Heart left ventricle (tissue), 16 donors: ENCODE data around the gene AP1S2. TPM values are rescaled to one million over a fixed set of nuclear protein-coding genes. Genes with fewer than 3 reads are reported as not detected.
A peak's percentile ranks its signal among the peaks of the same experiment; 100 is the strongest.

Experiments
- ATAC-seq, 4 donors: fragments of 200-7000 bp; cut with Tn5 transposase; one replicate each; pipeline ENCODE4 v1.9.1; 2020 to 2022; ENCODE audit warnings: moderate library complexity in 4 of 4, mild to moderate bottlenecking in 3 of 4, moderate number of reproducible peaks in 1 of 4
- DNase-seq, 5 donors: peaks; one replicate each; pipeline ENCODE4 v3.0.0-alpha.2; 2020
- H3K27ac ChIP-seq, 12 donors: fragments of 200-600 bp; sonication (generic) in 4 of 12; one replicate each; pipeline versions ENCODE4 v1.5.0 to v1.8.0; 2016 to 2022; ENCODE audit warnings: mild to moderate bottlenecking in 2 of 12
- H3K27me3 ChIP-seq, 9 donors: fragments of 200-600 bp; sonication (generic) in 2 of 9; one replicate each; pipeline versions ENCODE4 v1.5.1 to v1.8.0; 2016 to 2022; ENCODE audit warnings: mild to moderate bottlenecking in 3 of 9
- H3K36me3 ChIP-seq, 9 donors: fragments of 200-600 bp; sonication (generic) in 2 of 9; one replicate each; pipeline versions ENCODE4 v1.5.0 to v1.8.0; 2018 to 2022; ENCODE audit warnings: mild to moderate bottlenecking in 2 of 9
- H3K4me1 ChIP-seq, 12 donors: fragments of 200-600 bp; sonication (generic) in 4 of 12; one replicate each; pipeline versions ENCODE4 v1.5.0 to v1.8.0; 2016 to 2022; ENCODE audit warnings: mild to moderate bottlenecking in 3 of 12
- H3K4me3 ChIP-seq, 12 donors: fragments of 200-600 bp; sonication (generic) in 4 of 12; one replicate each; pipeline versions ENCODE4 v1.5.0 to v1.8.0; 2017 to 2022; ENCODE audit warnings: mild to moderate bottlenecking in 9 of 12, moderate library complexity in 4 of 12
- H3K9me3 ChIP-seq, 12 donors: fragments of 200-600 bp; sonication (generic) in 4 of 12; one replicate each; pipeline versions ENCODE4 v1.5.0 to v1.8.0; 2016 to 2022; ENCODE audit warnings: mild to moderate bottlenecking in 1 of 12
- CTCF ChIP-seq, 12 donors: fragments of 200-600 bp; sonication (generic) in 4 of 12; IDR thresholded peaks; one replicate each; pipeline versions ENCODE4 v1.5.0 to v1.8.0; 2018 to 2022; ENCODE audit warnings: antibody characterized with exemption in 12 of 12, mild to moderate bottlenecking in 5 of 12
- POLR2A ChIP-seq, 2 donors: fragments of 450-650 bp; IDR thresholded peaks; one replicate each; pipeline ENCODE4 v1.6.1; 2017; ENCODE audit warnings: antibody characterized with exemption in 2 of 2, mild to moderate bottlenecking in 2 of 2, moderate library complexity in 2 of 2
- WGBS, 4 donors: extraction: QIAGEN DNeasy Blood & Tissue Kit in 2 of 4; methylation state at CpG; one replicate each; pipeline versions ENCODE4 v1.1.5 to v1.1.7; 2013 to 2018; 5-methylcytosine and 5-hydroxymethylcytosine counted together
- intact Hi-C, 10 donors: fragments of 100-400 bp; cut with DNase I; formaldehyde crosslinking; loops; one replicate each; pipeline versions ENCODE4 v1.11.1 to v1.14.2; 2022
- polyA plus RNA-seq, 2 donors: library from polyadenylated mRNA; stranded (reverse); fragments of 200-250 nt; gene quantifications; one replicate each; pipeline ENCODE4 v1.2.3, GENCODE V29; 2013
- total RNA-seq, 9 donors: library from RNA; depleted of rRNA in 2 of 9; stranded (reverse); fragments of >200 nt in 2 of 9; fragmentation: NEBNext Ultra II Directional in 3 of 9; extraction: Animal tissue kit (Norgen Biotek cat#: 25700) in 3 of 9; gene quantifications; one replicate each; pipeline versions ENCODE4 v1.1.0 to v1.2.4, GENCODE V29; 2016 to 2023
- donor health status: ischemic (EF 13 %, LVEDD 7.1; RV severe dilation, severe dysfunction).
- donor health status: healthy with polysubstance abuse.
- donor health status: DM: no; HTN: yes; CAD: no.
- donor health status: DM: no; HTN: no; CAD: no.
- donor health status: ischemic (EF 25% LVEDD 6.9; RV normal size, moderate dysfunction).
- donor health status: ischemic (EF 25% LVEDD 5.7; RV mildly dilated, moderate dysfunction).
- donor health status: healthy.
- donor health status: DM: yes; HTN: yes; CAD: no.
- donor health status: ischemic (EF 35%, LVEDD 5.7; RV mildly dilated, moderate dysfunction).
- donor health status: nonischemic (EF 11% LVEDD 7.7; RV severe dilation, severe dysfunction).
- donor health status: DM: yes; HTN: yes; CAD: no.
- donor health status: PGD.
- donor health status: ischemic (EF 29% LVEDD 5.4; RV normal size, mild dysfunction).
- donor health status: nonischemic (EF 23%, LVEDD 6.1; RV moderate dilation, normal function).

Gene AP1S2
- total and polyA plus RNA-seq, 11 donors, result 67.4 to 267 (median 136) TPM

DNA sequence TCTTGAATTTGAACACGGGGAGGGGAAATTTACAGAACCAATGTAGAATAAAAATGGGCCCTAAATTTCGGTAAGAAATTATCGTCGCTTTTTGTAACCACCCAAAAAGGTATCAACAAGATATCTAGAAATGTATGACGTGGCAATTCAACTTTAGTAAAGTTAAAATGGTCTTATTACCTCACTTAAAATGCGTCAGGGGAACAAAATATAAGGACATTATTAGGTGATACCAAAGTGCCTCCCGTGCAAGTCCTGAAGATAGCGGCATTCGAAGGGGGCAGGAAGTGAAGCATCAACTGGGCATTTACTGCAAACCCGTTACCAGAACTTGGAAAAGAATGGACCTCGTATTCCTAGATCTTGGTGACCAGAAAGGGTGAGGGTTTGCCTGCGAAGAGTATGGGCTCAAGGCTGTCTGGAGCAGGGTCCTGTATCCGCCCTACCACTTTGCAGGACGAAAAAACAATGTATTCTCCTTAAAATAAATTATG, 980 bp downstream of the AP1S2 start:
- H3K9me3 ChIP-seq, result no peaks in the 10 kb centered on the region
- peak overlapping the region; percentile 53 to 94 (median 78) for H3K4me3 ChIP-seq
- ATAC-seq (no peak), DNase-seq (no peak)
- H3K36me3 ChIP-seq, result peaks cover 0 to 16% (median 0%) of the 10 kb centered on the region in 9 donors
- H3K4me1 ChIP-seq, result peaks cover 0 to 48% (median 8%) of the 10 kb centered on the region in 12 donors
- H3K27me3 ChIP-seq, result peaks cover 0 to 39% (median 0%) of the 10 kb centered on the region in 9 donors
- TF ChIP-seq CTCF (IDR thresholded peaks at IDR 0.05) (no peak), POLR2A (IDR thresholded peaks at IDR 0.05) (no peak)
- intact Hi-C loops, result loop anchor here in 5 of 10 donors (2.0 to 10.0 kb wide), 5 partner anchors 59 to 169 kb away; partner anchors contain the start of gene ZRSR2 (in 1 of the 5)
- H3K27ac ChIP-seq, result peak overlapping the region; percentile 85 to 98 (median 92)
- 8 to 13% (median 9%) methylated on average over 14 of the region's 14 CpGs for WGBS, 4 donors

GRCh38 chrX:15849555-15849954, 5.1 kb downstream of the AP1S2 start:
- WGBS, 4 donors, result 31 to 46% (median 36%) methylated on average over 5 of the region's 5 CpGs
- intact Hi-C loops, result no loop called here
- H3K4me1 ChIP-seq, result peaks cover 0 to 33% (median 4%) of the 10 kb centered on the region in 12 donors

GRCh38 chrX:15848576-15848975, 6.0 kb downstream of the AP1S2 start:
- no peak for DNase-seq
- H3K27ac ChIP-seq, result peak overlapping the region in 11 of 12 donors; percentile 50 to 82 (median 73)
- ATAC-seq, result peak; percentile 51 to 87 (median 78)
- peaks cover 0 to 37% (median 0%) of the 10 kb centered on the region in 9 donors for H3K27me3 ChIP-seq
- peaks cover 0 to 24% (median 4%) of the 10 kb centered on the region in 12 donors for H3K4me1 ChIP-seq
- peaks cover 0 to 55% (median 19%) of the 10 kb centered on the region in 9 donors for H3K36me3 ChIP-seq
- no peak for TF ChIP-seq CTCF (IDR thresholded peaks at IDR 0.05)
- H3K9me3 ChIP-seq, result no peaks in the 10 kb centered on the region
- intact Hi-C loops, result no loop called here
- H3K4me3 ChIP-seq, result peak overlapping the region in 1 of 12 donors; percentile 5
- WGBS, 4 donors, result 37 to 52% (median 47%) methylated on average over 1 of the region's 1 CpG

More at GRCh38 chrX:15849555-15849954, 5.1 kb downstream of the AP1S2 start:
- peaks cover 0 to 45% (median 10%) of the 10 kb centered on the region in 9 donors for H3K36me3 ChIP-seq
- no peak for DNase-seq
- peak in 8 of 12 donors; percentile 10 to 37 (median 20) for TF ChIP-seq CTCF (IDR thresholded peaks at IDR 0.05)
- TF ChIP-seq POLR2A (IDR thresholded peaks at IDR 0.05), result no peak
- H3K4me3 ChIP-seq, result no peak overlapping the region
- peak; percentile 8 to 53 (median 36) for ATAC-seq
- H3K9me3 ChIP-seq, result no peaks in the 10 kb centered on the region
- H3K27ac ChIP-seq, result peak overlapping the region in 9 of 12 donors; percentile 52 to 82 (median 74)
- peaks cover 0 to 46% (median 0%) of the 10 kb centered on the region in 9 donors for H3K27me3 ChIP-seq

DNA sequence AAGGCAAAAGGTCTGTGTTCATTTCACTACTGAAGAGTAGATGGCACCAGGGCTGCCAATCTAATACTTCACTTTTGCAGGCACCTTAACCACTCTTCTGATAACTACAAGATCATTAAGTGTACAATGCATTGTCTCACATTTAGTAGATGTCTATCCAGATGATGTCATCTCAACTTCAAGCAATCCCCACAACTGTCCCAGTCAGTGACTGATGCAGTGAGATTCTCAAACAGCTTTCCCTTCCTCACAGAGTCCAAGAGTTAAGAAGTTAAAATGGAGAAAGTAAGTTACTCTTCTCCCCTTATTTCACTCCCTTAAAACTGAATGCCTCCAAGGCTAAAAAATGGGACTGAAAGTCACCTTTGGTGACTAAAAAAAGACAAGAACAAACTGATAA, 10.7 kb downstream of the AP1S2 start:
- no peak for ATAC-seq
- H3K9me3 ChIP-seq, result no peaks in the 10 kb centered on the region
- intact Hi-C loops, result no loop called here
- peaks cover 0 to 17% (median 2%) of the 10 kb centered on the region in 12 donors for H3K4me1 ChIP-seq
- DNase-seq, result no peak
- no peak overlapping the region for H3K4me3 ChIP-seq
- H3K36me3 ChIP-seq, result peaks cover 0 to 68% (median 32%) of the 10 kb centered on the region in 9 donors
- H3K27ac ChIP-seq, result no peak overlapping the region
- H3K27me3 ChIP-seq, result peaks cover 0 to 10% (median 0%) of the 10 kb centered on the region in 9 donors
- TF ChIP-seq CTCF (IDR thresholded peaks at IDR 0.05) (no peak), POLR2A (IDR thresholded peaks at IDR 0.05) (no peak)
